ENCODE results near the gene KTN1.

GRCh38 chr14:55585854-55586253, 5.8 kb downstream of the KTN1 start:
- no peak for TF ChIP-seq CTCF (IDR thresholded peaks at IDR 0.05)
- no peak for TF ChIP-seq EZH2 (IDR thresholded peaks at IDR 0.05)

All from neural progenitor cell (in vitro differentiated cells).